GM18498 (cell line): ENCODE results near the gene TNFRSF9.
A peak's percentile ranks its signal among the peaks of the same experiment; 100 is the strongest.
"Not testable (repeated sequence)": the region's sequence is repeated elsewhere in the genome, so short reads cannot be mapped to it uniquely, and the experiment has no call there.

Experiments
- ATAC-seq: cut with Tn5 transposase; IDR thresholded peaks from one replicate; pipeline ENCODE4 v1.9.1; 2021; ENCODE audit warnings: mild to moderate bottlenecking, moderate library complexity; ENCODE audit not compliant: unreplicated experiment

The TNFRSF9 gene

DNA sequence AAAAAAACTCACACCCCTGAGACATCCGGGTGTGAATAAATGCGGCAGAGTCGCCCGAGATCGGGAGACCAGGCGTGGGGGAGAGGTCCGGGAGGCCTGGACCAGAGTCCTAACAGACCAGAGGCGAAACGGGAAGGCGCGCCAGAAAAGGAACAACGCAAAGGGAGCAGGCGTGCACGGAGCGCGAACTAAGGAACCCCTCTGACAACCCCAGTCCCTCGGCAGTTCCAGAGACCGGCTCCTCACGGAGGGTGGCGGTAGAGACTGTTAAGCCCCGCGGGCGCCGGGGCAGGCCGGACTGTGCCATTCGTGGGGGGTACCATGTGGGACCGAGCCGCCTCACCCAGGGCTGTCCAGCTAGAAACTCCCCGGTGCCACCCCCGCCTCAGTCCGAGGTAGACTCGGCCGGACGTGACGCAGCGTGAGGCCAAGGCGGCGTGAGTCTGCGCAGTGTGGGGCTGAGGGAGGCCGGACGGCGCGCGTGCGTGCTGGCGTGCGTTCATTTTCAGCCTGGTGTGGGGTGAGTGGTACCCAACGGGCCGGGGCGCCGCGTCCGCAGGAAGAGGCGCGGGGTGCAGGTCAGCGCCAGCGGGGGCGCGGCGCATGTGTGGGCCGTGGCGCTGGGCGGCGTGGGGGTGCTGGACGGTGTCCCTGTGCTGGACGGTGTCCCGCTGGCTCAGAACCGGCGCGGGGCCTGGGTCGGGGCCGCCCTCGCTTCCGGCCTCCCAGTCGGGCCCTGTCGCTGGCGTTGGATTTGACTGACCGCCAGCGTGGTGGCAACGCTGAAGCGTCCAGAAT lies 20.8 kb upstream of the TNFRSF9 start, which contains the start of gene PARK7:
Gene PARK7, plus strand, starts transcription at position 496 of the 798 bp plus-strand sequence. CDS start 1,075 bp downstream, outside the sequence.
- ATAC-seq: peak; percentile 92

DNA sequence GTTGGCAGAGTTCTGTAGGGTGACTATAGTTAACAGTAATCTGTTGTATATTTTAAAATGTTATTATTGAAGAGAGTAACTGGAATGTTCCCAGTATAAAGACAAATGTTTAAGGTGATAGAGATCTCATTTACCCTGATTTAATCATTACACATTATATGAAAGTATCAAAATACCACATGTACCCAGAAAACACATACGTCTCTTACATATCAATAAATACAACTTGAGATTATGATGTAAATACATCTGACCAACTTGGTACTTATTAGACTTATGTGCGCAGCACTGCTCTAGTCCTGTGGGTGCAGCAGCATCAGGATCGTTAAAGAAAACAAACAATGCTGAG lies 20.2 kb upstream of the TNFRSF9 start:
- no peak for ATAC-seq

DNA sequence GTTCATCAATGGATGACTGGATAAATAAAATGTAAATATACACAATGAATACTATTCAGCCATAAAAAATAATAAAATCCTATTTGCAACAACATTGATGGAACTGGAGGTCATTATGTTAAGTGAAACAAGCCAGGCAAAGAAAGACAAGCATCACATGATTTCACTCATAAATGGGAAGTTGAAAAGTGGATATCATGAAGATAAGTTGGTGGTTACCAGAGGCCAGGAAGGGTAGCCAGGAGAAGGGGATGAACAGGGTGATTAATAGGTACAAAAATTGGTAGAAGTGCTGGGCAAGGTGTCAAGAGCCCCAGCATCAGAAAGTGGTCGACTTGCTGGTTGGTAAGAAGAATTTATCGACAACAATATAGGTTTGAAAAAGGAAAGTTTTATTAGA lies 19.5 kb upstream of the TNFRSF9 start:
- ATAC-seq: no peak

DNA sequence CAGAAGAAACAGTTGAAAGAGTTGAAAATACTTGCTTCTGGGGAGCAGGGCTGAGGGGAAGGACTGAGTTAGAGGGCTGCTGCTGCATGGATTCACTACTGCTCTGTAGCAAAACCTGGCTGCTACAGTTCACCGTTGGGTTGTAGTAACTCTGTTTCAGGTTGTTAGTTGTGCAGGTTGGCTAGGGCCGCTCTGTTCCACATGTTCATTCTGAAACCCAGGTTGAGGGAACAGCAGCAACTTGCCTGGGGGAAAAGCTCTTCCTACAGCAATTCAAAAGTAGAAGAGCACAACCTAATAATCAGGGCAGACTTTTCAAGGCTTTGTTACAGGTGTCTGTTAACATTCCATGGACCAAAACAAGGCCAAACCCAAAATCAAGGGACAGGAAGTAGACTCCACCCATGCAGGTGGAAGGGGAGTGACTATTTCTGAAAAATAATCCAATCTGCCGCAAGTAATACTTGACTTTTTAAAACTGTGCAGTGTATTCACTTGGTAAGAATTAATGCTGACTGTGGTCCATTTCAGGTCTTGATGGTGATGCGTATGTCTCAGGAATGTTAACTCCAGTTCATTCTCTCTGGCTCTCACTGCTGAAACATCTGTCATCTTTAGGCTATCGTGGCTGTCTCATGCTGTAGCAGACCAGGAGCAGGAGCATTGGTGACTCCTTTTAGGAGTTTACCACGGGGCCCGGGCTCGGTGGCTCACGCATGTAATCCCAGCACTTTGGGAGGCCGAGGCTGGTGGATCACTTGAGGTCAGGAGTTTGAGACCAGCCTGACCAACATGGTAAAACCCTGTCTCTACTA lies 15.8 kb upstream of the TNFRSF9 start:
- ATAC-seq: no peak

DNA sequence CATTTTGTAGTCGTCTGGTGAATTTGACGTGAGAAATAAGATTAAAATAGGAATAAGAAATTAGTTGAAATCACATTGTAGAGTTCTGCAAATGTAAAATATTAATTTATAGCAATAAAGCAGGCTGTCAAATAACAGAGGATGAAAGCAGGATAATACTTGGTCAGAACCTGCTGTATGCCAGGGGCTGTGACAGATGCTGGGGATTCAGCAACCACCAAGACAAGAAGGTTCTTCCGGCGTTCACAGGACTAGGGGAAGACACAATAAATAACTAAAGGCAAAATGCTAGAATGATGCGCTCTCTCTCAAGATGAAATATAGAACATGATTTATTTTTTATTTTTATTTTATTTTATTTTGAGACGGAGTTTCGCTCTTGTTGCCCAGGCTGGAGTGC lies 14.0 kb upstream of the TNFRSF9 start:
- no peak for ATAC-seq

DNA sequence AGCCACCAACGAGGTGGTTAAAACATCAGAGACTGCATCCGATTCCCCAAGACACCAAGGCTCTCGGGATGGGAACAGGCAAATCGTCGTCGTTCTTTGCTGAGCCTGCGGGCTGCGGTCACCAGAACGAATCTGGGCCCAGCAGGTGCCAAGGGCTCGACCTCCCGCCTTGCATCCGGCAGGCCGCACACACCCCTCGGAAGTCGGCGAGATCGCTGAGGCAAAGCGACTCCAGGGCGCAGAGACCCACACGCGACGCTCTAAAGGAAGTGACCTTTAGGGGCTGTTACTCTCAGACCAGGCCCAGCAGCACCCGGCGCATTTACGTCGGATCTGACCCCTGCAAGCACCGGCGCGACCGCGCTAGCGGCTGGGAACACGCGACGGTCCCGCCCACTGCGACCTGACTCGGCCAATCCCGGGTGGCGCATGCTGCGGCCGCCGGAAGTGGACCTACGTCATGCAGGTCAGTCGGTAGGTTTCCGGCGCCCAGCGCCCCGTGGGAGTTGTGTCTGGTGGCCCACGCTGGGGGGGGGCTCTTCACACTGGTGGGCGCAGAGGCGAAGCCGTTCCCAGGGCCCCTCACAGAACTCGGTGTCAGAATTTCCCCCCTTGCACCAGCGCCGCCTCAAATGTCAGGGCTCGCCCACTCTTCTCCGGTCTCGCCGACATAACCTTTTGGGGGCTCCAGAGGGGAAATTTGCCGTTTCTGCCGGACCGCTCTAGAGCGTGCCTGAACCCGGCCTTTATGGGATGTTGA lies 13.4 kb upstream of the TNFRSF9 start:
- ATAC-seq: peak; percentile 98

DNA sequence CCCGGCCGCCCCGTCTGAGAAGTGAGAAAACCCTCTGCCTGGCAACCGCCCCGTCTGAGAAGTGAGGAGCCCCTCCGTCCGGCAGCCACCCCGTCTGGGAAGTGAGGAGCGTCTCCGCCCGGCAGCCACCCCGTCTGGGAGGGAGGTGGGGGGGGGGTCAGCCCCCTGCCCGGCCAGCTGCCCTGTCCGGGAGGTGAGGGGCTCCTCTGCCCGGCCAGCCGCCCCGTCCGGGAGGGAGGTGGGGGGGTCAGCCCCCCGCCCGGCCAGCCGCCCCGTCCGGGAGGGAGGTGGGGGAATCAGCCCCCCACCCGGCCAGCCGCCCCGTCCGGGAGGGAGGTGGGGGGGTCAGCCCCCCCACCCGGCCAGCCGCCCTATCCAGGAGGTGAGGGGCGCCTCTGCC lies 12.2 kb upstream of the TNFRSF9 start:
- ATAC-seq: not testable (repeated sequence)

DNA sequence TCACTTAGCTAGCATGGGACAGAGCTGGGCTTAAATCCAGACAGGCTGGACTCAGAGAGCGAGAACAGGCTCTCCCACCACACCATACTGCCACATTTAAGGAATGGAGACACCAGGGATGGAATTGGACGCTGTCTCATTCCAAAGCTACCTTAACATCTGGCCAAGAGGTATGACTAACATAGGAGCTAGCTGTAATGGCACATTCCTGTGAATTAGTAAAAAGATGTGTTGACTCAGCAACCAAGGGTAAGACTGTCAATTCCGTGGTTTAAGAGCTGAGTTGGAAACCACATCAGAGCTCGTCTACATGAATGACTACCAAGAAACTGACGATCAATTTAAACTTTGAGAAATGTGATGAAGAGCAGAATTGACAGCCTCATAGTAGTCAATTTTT lies 8.3 kb upstream of the TNFRSF9 start:
- ATAC-seq: no peak

DNA sequence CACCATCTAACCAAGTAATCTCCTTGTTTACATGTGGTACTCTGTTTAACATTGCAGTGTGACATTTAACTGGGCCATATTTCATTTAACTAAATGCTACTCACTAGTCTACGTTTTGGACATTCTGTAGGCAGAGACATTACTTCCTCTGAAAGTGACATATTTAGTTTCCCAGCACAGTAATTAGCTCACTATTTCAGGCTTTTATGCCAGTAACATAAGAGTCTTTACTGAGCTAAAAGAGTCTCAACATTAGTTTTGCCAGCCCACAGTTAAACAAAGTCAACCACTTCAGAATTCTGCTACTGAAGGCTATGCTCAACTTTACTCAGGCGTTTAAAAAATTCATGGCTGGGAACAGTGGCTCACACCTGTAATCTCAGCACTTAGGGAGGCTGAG lies 2.6 kb upstream of the TNFRSF9 start:
- no peak for ATAC-seq

DNA sequence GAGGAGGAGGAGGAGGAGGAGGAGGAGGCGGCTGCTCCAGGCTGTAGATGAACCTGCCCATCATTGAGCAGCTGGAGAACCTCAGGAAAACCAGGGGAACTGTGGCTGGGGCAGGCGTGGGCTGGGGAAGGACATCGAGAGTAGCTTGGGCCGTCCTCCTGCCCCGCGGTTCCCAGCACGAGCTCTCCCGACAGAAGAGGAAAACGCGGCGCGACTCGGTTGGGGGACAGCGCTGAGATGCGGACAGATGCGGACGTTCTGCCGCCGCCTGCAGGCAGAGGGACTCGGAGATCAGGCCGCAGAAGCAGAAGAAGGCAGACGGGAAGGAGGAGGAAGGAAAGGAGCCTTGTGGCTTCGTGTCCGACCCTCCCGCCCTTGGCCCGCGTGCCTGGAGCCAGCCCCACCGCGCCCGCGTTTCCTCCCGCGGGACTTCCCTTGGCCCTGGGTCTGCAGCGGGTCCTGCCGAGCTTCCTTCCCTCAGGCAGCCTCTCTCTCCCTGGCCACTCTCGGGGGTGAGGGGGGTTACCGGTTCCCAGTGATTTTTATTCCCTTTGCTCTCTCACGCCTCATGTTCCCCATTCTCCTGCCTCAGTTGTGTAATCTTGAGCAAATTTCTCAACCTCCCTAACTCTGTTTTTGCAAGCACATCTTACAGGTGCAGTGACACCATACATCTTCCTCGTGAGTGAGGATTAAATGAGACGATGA lies 1.7 kb upstream of the TNFRSF9 start:
- no peak for ATAC-seq

DNA sequence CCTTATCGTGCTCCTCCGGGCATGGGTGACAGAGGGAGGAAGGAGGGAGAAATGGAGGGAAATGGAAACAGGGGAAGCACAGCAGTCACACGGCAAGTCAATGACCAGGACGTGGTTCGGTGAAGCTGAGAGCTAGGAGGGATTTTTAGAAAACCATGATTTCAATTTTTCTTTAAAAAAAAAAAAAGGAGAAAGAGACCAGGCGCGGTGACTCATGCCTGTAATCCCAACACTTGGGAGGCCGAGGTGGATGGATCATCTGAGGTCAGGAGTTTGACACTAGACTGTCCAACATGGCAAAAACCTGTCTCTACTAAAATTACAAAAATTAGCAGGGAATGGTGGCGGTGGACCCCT lies 776 bp upstream of the TNFRSF9 start:
- no peak for ATAC-seq

DNA sequence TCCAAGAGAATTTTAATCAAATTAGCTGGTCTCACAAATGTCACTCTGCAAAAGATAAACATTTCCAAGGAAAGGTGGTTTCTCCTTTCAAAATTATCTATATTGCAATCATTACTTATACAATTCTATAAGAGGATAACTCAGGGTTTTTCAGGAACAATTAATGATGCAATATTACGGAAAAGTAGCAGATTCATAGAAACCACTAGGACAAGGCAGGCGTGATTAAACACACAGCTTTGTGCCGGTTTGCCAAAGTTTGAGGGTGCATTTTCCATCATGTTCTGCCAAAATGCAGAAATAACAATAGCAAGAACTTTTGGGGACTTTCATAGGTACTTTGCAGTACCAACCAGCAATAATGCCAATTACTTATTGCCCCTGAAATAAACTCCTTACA lies 605 bp downstream of the TNFRSF9 start:
- no peak for ATAC-seq

DNA sequence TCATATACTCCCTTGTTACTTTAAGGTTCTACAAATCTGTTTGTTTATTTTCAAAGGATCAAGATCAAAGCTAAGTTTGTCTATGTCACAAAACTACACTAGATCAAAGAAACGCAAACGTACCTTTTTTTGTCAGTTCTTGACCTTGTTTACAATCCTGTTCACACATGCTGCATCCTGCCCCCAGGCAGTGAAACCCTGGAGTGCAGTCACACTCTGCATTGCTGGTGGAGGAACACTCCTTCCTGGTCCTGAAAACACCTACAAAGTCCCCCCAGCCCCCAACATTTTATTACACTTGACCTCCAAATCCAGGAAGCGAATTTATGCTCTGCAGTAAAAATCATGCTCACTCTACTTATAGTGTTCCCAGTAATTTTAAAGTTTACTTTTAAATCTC lies 2.6 kb downstream of the TNFRSF9 start:
- ATAC-seq: no peak

DNA sequence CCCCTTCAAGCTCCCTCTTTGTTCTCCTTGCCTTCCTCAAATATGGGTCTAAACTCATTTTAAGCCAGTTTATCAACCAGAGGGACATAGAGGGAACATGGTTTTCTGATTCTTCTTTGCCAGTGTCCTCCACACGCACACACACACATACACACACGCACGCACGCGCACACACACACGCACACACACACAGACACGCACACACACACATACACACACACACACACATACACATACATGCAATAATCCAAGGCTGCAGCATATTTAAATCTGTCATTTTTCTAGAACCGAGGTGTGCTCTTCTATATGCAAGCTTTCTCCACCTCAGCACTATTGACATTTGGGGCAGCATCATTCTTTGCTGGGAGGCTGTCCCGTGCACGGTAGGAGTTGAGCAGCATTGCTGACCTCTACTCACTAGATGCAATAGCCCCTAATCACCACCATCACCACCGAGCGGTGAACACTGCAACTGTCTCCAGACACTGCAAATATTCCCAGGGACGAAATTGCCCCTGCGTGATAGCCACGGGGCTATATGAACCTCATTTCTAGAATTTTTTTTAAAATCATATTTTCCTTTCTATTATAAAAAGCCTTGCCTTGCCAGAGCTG lies 8.0 kb downstream of the TNFRSF9 start:
- no peak for ATAC-seq

DNA sequence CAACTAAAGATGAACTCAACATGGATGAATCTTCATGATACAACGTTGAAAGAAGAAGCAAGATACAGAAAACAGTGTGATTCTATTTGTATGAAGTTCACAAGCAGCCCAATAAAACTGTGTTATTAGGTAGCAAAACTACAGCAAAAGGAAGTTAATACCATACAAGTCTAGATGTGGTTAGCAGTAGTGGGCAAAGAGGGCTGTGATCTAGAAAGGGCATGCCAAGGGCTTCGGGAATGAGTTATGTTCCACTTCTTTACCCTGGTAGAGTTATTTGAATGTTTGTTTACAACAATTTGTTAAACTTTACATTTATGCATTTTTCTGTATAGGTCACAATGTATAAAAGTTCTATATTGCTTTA lies 9.2 kb downstream of the TNFRSF9 start:
- no peak for ATAC-seq

DNA sequence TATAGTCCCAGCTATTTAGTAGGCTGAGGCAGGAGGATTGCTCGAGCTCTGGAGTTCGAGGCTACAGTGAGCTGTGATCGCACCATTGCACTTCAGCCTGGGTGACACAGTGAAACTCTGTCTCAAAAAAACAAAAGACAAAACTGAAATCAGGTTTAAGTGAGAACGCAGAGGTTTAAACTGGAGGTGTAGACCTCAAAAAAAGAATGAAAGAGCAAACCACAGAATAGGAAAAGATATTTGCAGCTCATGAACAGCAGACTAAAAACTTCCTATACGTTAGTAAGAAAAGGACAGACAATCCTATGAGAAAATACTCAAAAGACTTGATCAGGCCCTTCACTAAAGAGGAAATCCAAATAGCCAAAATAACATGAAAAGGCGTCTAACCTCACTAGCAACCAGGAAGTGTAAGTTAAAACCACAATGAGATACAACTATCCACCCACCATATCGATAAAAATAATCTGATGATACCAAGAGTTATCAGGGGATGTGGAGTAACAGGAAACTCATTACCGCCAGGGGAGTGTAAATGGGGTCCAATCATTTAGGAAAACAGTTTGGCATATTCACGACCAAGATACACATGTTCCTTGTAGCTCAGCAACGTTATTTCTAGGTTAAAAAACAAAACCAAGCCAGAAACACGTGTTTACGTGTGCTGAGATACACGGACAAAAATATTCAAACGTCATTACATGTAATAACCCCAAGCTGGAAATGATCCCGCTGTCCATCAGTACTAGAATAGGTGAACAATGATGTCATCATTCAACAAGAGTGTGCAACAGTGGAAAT lies 9.8 kb downstream of the TNFRSF9 start:
- ATAC-seq: no peak

DNA sequence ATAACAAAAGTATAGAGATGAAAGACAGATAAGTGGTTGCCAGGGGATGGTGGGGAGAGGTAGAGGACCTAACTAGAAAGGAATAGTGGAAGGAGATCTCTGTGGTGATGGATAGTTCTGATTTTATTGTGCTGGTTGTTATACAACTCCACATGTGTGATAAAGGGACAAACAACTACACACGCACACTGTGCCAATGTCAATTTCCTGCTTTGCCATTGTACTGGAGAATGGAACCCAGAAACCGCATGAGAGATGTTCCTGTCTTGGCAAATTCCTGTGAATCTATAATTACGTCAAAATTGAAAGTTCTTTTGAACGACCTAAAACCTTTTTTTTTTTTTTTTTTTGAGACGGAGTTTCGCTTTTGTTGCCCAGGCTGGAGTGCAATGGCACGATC lies 11.0 kb downstream of the TNFRSF9 start:
- ATAC-seq: no peak

DNA sequence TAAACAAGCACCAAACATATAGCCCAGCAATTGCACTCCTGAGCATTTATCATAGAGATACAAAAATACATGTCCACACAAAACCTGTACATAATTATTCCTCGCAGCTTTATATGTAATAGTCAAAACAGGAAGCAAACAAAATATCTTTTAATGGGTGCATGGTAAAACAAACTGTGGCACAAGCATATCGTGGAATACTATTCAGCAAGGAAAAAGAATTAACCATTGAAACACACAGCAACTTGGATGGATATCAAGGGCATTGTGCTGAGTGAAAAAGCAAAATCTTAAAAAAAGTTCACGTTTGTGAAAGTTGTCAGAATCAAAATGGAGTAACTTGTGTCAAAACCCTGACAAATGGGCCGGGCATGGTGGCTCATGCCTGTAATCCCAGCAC lies 12.4 kb downstream of the TNFRSF9 start:
- ATAC-seq: no peak

DNA sequence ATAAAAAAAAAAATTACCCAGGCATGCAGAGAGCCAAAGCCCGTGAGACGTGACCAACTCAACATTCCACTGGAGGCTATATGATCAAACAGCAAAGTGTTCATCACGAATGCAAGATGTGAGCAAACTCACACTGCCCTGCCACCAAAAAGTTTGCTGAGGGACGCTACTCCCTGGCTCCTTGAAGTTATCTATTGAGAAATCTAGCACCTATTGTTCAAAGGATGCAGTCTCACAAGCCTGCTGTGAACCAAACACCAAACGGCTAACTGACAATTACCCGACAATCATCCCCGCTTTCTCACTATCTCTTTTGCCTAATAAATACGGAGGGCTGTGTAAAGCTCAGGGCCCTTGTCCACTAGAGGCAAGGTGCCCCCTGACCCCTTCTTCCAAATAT lies 13.6 kb downstream of the TNFRSF9 start:
- ATAC-seq: not testable (repeated sequence)

DNA sequence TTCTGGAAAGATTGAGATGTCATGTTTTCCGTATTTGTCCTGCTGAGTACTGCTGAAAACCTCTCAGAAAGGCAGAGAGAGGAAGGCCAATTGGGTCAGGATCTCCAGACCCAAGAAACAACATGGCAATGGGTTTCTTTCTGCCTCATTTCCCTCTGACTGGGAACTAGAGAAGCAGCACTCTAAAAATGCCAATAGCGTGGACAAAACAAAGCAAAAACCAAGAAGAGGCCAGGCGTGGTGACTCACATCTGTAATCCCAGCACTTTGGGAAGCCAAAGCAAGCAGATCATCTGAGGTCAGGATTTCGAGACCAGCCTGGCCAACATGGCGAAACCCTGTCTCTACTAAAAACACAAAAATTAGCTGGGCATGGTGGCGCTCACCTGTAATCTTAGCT lies 18.3 kb downstream of the TNFRSF9 start:
- no peak for ATAC-seq
